ENCODE results near the gene VPS33B.

GRCh38 chr15:91068436-91068835 is 46.0 kb upstream of the VPS33B start:
- TF ChIP-seq CTCF (IDR thresholded peaks at IDR 0.05; ENCODE audit: low read depth, low read length), result no peak
- no peak for TF ChIP-seq EZH2phosphoT487 (IDR thresholded peaks at IDR 0.05; ENCODE audit: low read depth)
